H1 (cell line): ENCODE measurements around the gene ACAD10. TPM values are rescaled to one million over a fixed set of nuclear protein-coding genes. Genes with fewer than 3 reads are reported as not detected.

Experiments used
- CTCF ChIA-PET: fragments of 300-600 bp; sonication (Branson Sonifier 250); formaldehyde crosslinking; loops from one replicate; lab custom pipeline; 2021; ENCODE audit not compliant: partially characterized antibody; lab: Charles Lee
- POLR2A ChIA-PET: fragments of 300-600 bp; sonication (Branson Sonifier 250); formaldehyde crosslinking; loops from one replicate; lab custom pipeline; 2021; ENCODE audit warnings: inconsistent platforms; ENCODE audit not compliant: partially characterized antibody; lab: Charles Lee
- DNase-seq, 2 experiments: peaks; one replicate each; pipeline versions ENCODE4 v3.0.0 to v3.0.0-alpha.2; 2010 to 2022; ENCODE audit warnings: low spot score in 2 of 2, low read depth in 1 of 2, mixed read lengths in 1 of 2
- FAIRE-seq: peaks from 2 replicates; lab custom pipeline; 2011; peaks lifted over from hg19 to GRCh38; lab: Jason Lieb, UNC
- H2AFZ ChIP-seq: 2 replicates; pipeline ENCODE4 v1.8.1; 2012; ENCODE audit warnings: low read length, inconsistent platforms
- H2AK5ac ChIP-seq: 2 replicates; pipeline ENCODE4 v1.6.1; 2013; ENCODE audit warnings: low read depth, low read length
- H2BK120ac ChIP-seq: replicated peaks from 2 replicates; pipeline ENCODE3; 2013; ENCODE audit warnings: low read depth, low read length, inconsistent platforms
- H2BK12ac ChIP-seq: 2 replicates; pipeline ENCODE4 v1.6.1; 2013; ENCODE audit warnings: low read depth, low read length
- H2BK15ac ChIP-seq: 2 replicates; pipeline ENCODE4 v1.6.1; 2013; ENCODE audit warnings: low read length
- H2BK20ac ChIP-seq: 2 replicates; pipeline ENCODE4 v1.6.1; 2013; ENCODE audit warnings: low read length
- H2BK5ac ChIP-seq: 2 replicates; pipeline ENCODE4 v1.6.1; 2013; ENCODE audit warnings: low read depth, low read length
- H3K14ac ChIP-seq: 2 replicates; pipeline ENCODE4 v1.6.1; 2013; ENCODE audit warnings: inconsistent platforms; ENCODE audit not compliant: insufficient read length
- H3K18ac ChIP-seq: 2 replicates; pipeline ENCODE4 v1.6.1; 2013; ENCODE audit warnings: low read length; ENCODE audit errors: extremely low read depth
- H3K23ac ChIP-seq: 2 replicates; pipeline ENCODE4 v1.6.1; 2013; ENCODE audit warnings: inconsistent platforms; ENCODE audit not compliant: insufficient read length
- H3K23me2 ChIP-seq: 2 replicates; pipeline ENCODE4 v1.6.1; 2013; ENCODE audit warnings: low read depth, low read length
- H3K27ac ChIP-seq: 2 replicates; pipeline ENCODE4 v1.6.1; 2011; ENCODE audit warnings: low read depth, low read length, inconsistent platforms
- H3K27me3 ChIP-seq, 4 experiments: replicated peaks in 1 of 4; 1 replicate in 1 of 4; 2 replicates in 3 of 4; pipeline versions ENCODE4 v1.6.1 to v1.8.1; 2011 to 2013; ENCODE audit warnings: low read length in 3 of 4, mild to moderate bottlenecking in 3 of 4, inconsistent platforms in 2 of 4, mixed read lengths in 2 of 4, moderate library complexity in 1 of 4; ENCODE audit not compliant: control insufficient read depth in 3 of 4, insufficient read depth in 3 of 4; ENCODE audit errors: extremely low read depth in 1 of 4
- H3K36me3 ChIP-seq, 4 experiments: 2 replicates each; pipeline versions ENCODE4 v1.6.1 to v1.8.1; 2011 to 2013; ENCODE audit warnings: mild to moderate bottlenecking in 4 of 4, low read length in 3 of 4, moderate library complexity in 2 of 4, control low read depth in 1 of 4, inconsistent platforms in 1 of 4; ENCODE audit not compliant: insufficient read depth in 4 of 4, control insufficient read depth in 2 of 4
- H3K4ac ChIP-seq: replicated peaks from 2 replicates; pipeline ENCODE3; 2013; ENCODE audit warnings: low read length, low read depth, mixed read lengths, inconsistent platforms; ENCODE audit not compliant: insufficient read length
- H3K4me1 ChIP-seq, 4 experiments: replicated peaks in 1 of 4; 1 replicate in 1 of 4; 2 replicates in 3 of 4; pipeline versions ENCODE4 v1.6.1 to v1.8.1; 2011 to 2013; ENCODE audit warnings: low read length in 3 of 4, inconsistent platforms in 2 of 4, mixed read lengths in 1 of 4; ENCODE audit not compliant: insufficient read depth in 4 of 4, control insufficient read depth in 3 of 4
- H3K4me2 ChIP-seq, 2 experiments: 2 replicates each; pipeline versions ENCODE4 v1.6.1 to v1.8.1; 2011 to 2013; ENCODE audit warnings: low read depth in 2 of 2, low read length in 2 of 2, control low read depth in 1 of 2, inconsistent platforms in 1 of 2, mild to moderate bottlenecking in 1 of 2; ENCODE audit not compliant: insufficient read depth in 1 of 2
- H3K4me3 ChIP-seq, 4 experiments: fragments of 200-600, 300-600 bp in 1 of 4; sonication (generic), shearing (Covaris generic), sonication (Bioruptor Twin) in 1 of 4; 2 replicates each; pipeline versions ENCODE4 v1.5.1 to v1.8.1; 2011 to 2016; ENCODE audit warnings: low read length in 4 of 4, low read depth in 3 of 4, control low read depth in 2 of 4, inconsistent platforms in 2 of 4, mild to moderate bottlenecking in 2 of 4, mixed read lengths in 1 of 4, moderate library complexity in 1 of 4; ENCODE audit not compliant: insufficient read depth in 2 of 4; ENCODE audit errors: extremely low read depth in 1 of 4
- H3K56ac ChIP-seq: replicated peaks from 2 replicates; pipeline ENCODE3; 2013; ENCODE audit warnings: low read depth, mild to moderate bottlenecking, mixed read lengths, low read length, inconsistent platforms; ENCODE audit not compliant: insufficient read length
- H3K79me1 ChIP-seq: 2 replicates; pipeline ENCODE4 v1.6.1; 2013; ENCODE audit warnings: low read depth, low read length, control low read depth
- H3K79me2 ChIP-seq, 2 experiments: 2 replicates each; pipeline versions ENCODE4 v1.6.1 to v1.8.1; 2012 to 2013; ENCODE audit warnings: low read length in 2 of 2, mild to moderate bottlenecking in 2 of 2, inconsistent platforms in 1 of 2; ENCODE audit not compliant: insufficient read depth in 2 of 2, control insufficient read depth in 1 of 2
- H3K9ac ChIP-seq, 4 experiments: replicated peaks in 1 of 4; 1 replicate in 1 of 4; 2 replicates in 3 of 4; pipeline versions ENCODE4 v1.6.1 to v1.8.1; 2011 to 2013; ENCODE audit warnings: low read depth in 3 of 4, low read length in 3 of 4, control low read depth in 2 of 4, mild to moderate bottlenecking in 2 of 4, moderate library complexity in 2 of 4, inconsistent platforms in 1 of 4; ENCODE audit errors: extremely low read depth in 1 of 4
- H3K9me3 ChIP-seq, 2 experiments: 2 replicates each; pipeline versions ENCODE4 v1.6.1 to v1.8.1; 2012 to 2013; ENCODE audit warnings: mild to moderate bottlenecking in 2 of 2, moderate library complexity in 2 of 2, control low read depth in 1 of 2, inconsistent platforms in 1 of 2, low read depth in 1 of 2, low read length in 1 of 2, mixed read lengths in 1 of 2; ENCODE audit not compliant: insufficient read depth in 2 of 2
- H4K20me1 ChIP-seq, 2 experiments: replicated peaks in 1 of 2; 2 replicates each; pipeline versions ENCODE3 to v1.8.1; 2011 to 2013; ENCODE audit warnings: inconsistent platforms in 2 of 2, low read length in 2 of 2, mild to moderate bottlenecking in 1 of 2; ENCODE audit not compliant: insufficient read depth in 2 of 2, control insufficient read depth in 1 of 2
- H4K5ac ChIP-seq: 2 replicates; pipeline ENCODE4 v1.6.1; 2013; ENCODE audit warnings: low read length, low read depth, mixed read lengths, inconsistent platforms; ENCODE audit not compliant: insufficient read length
- H4K8ac ChIP-seq: 2 replicates; pipeline ENCODE4 v1.8.0; 2013; ENCODE audit warnings: mild to moderate bottlenecking, moderate library complexity, low read length, inconsistent platforms; ENCODE audit not compliant: insufficient read depth; ENCODE audit errors: extremely low read depth
- H4K91ac ChIP-seq: replicated peaks from 2 replicates; pipeline ENCODE3; 2013; ENCODE audit warnings: low read length, mixed read lengths, inconsistent platforms; ENCODE audit not compliant: insufficient read length
- CTCF ChIP-seq, 3 experiments: IDR thresholded peaks; 1 replicate in 2 of 3; 2 replicates in 1 of 3; pipeline versions ENCODE4 v1.5.1 to v1.6.1; 2011; ENCODE audit warnings: low read length in 3 of 3, mild to moderate bottlenecking in 3 of 3, inconsistent platforms in 2 of 3, low read depth in 1 of 3, moderate library complexity in 1 of 3; ENCODE audit not compliant: insufficient read depth in 1 of 3; ENCODE audit errors: control extremely low read depth in 1 of 3
- E2F6 ChIP-seq: IDR thresholded peaks from 2 replicates; pipeline ENCODE4 v1.6.1; 2012; ENCODE audit warnings: inconsistent platforms
- GTF2F1 ChIP-seq: IDR thresholded peaks from 2 replicates; pipeline ENCODE4 v1.6.1; 2012; ENCODE audit warnings: low read depth, low read length, improper control_type of control experiment, borderline replicate concordance
- PHF8 ChIP-seq: fragments of 200-600 bp; sonication (generic); conservative IDR thresholded peaks from 2 replicates; pipeline ENCODE4 v1.7.1; 2012; ENCODE audit warnings: low read depth, mild to moderate bottlenecking, inconsistent platforms, low read length, moderate library complexity
- POLR2A ChIP-seq, 2 experiments: IDR thresholded peaks; 1 replicate in 1 of 2; 2 replicates in 1 of 2; pipeline ENCODE4 v1.6.1; 2011; ENCODE audit warnings: low read depth in 2 of 2, low read length in 2 of 2, mild to moderate bottlenecking in 2 of 2; ENCODE audit errors: control extremely low read depth in 1 of 2
- SAP30 ChIP-seq: fragments of 300-600 bp; sonication (generic); IDR thresholded peaks from 2 replicates; pipeline ENCODE4 v1.7.1; 2012; ENCODE audit warnings: low read length, moderate library complexity, mild to moderate bottlenecking, inconsistent platforms; ENCODE audit not compliant: insufficient read depth, insufficient replicate concordance
- SP1 ChIP-seq: IDR thresholded peaks from 2 replicates; pipeline ENCODE4 v1.6.1; 2011; ENCODE audit warnings: low read depth, low read length
- WGBS, 2 experiments: shearing (Covaris generic) in 1 of 2; methylation state at CpG; one replicate each; pipeline versions ENCODE4 v1.1.6 to v1.1.7; 2013 to 2015; ENCODE audit warnings: low lambda C conversion rate in 2 of 2, mixed read lengths in 2 of 2, inconsistent platforms in 1 of 2, low coverage in 1 of 2, missing lambda C conversion rate in 1 of 2; ENCODE audit not compliant: insufficient replicate concordance in 2 of 2, insufficient coverage in 1 of 2, insufficient read length in 1 of 2; ENCODE audit errors: extremely low coverage in 1 of 2, missing lambda C conversion rate in 1 of 2; 5-methylcytosine and 5-hydroxymethylcytosine counted together
- polyA plus RNA-seq, 7 experiments: library from polyadenylated mRNA; depleted of rRNA in 3 of 7; stranded (reverse) in 5 of 7; unstranded in 2 of 7; fragments of >200 nt in 5 of 7; fragments of 200-250 nt in 2 of 7; gene quantifications; 1 replicate in 5 of 7; 2 replicates in 1 of 7; 4 replicates in 1 of 7; pipeline versions ENCODE4 v1.2.1 to v1.2.3, GENCODE V29; 2011 to 2013; ENCODE audit warnings: missing spikeins in 2 of 7, mixed read lengths in 2 of 7
- total RNA-seq: library from RNA; stranded (reverse); fragmentation: NEBNext Ultra II Directional; extraction: Animal tissue kit (Norgen Biotek cat#: 25700); gene quantifications from 2 replicates; pipeline ENCODE4 v1.2.1, GENCODE V29; 2021

Gene ACAD10
- total and polyA plus RNA-seq, 2 of the 8 experiments (the other 6 are each of a cell fraction or from before 2014, with no cell fraction given) = 17.3 to 23.3 TPM

- no peak overlapping the region for H3K4me2 ChIP-seq
- 91% methylated on average over 6 of the region's 6 CpGs; no CpG with 5 or more reads in 1 of the 2 experiments for WGBS, 2 experiments
- H3K4ac ChIP-seq = no peak overlapping the region
- H2AFZ ChIP-seq = no peak overlapping the region
- H3K23me2 ChIP-seq = no peaks in the 10 kb centered on the region
- DNase-seq (no peak), FAIRE-seq (no peak)
- no peak overlapping the region for H2BK12ac ChIP-seq
- H3K9me3 ChIP-seq = no peaks in the 10 kb centered on the region
- no peak overlapping the region for H2BK5ac ChIP-seq
- H3K14ac ChIP-seq = no peak overlapping the region
- no peak overlapping the region for H2AK5ac ChIP-seq
- no peak overlapping the region for H2BK20ac ChIP-seq
- H3K9ac ChIP-seq = no peak overlapping the region
- no peak overlapping the region for H4K5ac ChIP-seq
- H4K20me1 ChIP-seq = no peaks in the 10 kb centered on the region
- no peaks in the 10 kb centered on the region for H3K79me2 ChIP-seq
- H2BK15ac ChIP-seq = no peak overlapping the region
- POLR2A ChIA-PET = interaction anchor here (0.7 kb wide), 1 partner anchor 38 kb away, joined by 3 read pairs; no protein-coding TSS in a partner anchor
- no peaks in the 10 kb centered on the region; a peak in 1 of 7 replicates for H3K27me3 ChIP-seq
- no peak overlapping the region for H4K91ac ChIP-seq
- H3K79me1 ChIP-seq = no peaks in the 10 kb centered on the region
- CTCF ChIA-PET = interaction anchor here (0.6 kb wide), 2 partner anchors 9 to 263 kb away, joined by 3 read pairs; no protein-coding TSS in a partner anchor
- no peak overlapping the region for H3K56ac ChIP-seq
- no peak for TF ChIP-seq GTF2F1
- no peak for TF ChIP-seq E2F6
- no peak for TF ChIP-seq SP1
- TF ChIP-seq POLR2A (IDR thresholded peaks at IDR 0.05; ENCODE audit: control extremely low read depth in 1 of 2, low read depth in 2 of 2, low read length in 2 of 2) = no peak
- TF ChIP-seq SAP30 = no peak
- no peak for TF ChIP-seq CTCF (IDR thresholded peaks at IDR 0.05; ENCODE audit: control extremely low read depth in 1 of 3, insufficient read depth in 1 of 3, low read depth in 1 of 3, low read length in 3 of 3)
- TF ChIP-seq PHF8 = no peak
- no peak overlapping the region for H4K8ac ChIP-seq
- H3K4me3 ChIP-seq = no peak overlapping the region
- no peak overlapping the region for H3K23ac ChIP-seq
- H2BK120ac ChIP-seq = no peak overlapping the region
- peaks cover 5 to 16% (median 11%) of the 10 kb centered on the region in 4 experiments for H3K4me1 ChIP-seq
- H3K18ac ChIP-seq = no peak overlapping the region
- H3K27ac ChIP-seq = no peak overlapping the region
- peaks cover 0 to 12% (median 3%) of the 10 kb centered on the region in 4 experiments; a peak in 3 of 8 replicates for H3K36me3 ChIP-seq
Observed at GRCh38 chr12:111638556-111638955, 47.3 kb upstream of the ACAD10 start.
